ENCODE results near the gene C5orf63. TPM values are rescaled to one million over a fixed set of nuclear protein-coding genes. Genes with fewer than 3 reads are reported as not detected.

C5orf63 gene
- total RNA-seq, 4 donors from 2014 or later: 2.1 to 3.6 (median 3.3) TPM

DNA sequence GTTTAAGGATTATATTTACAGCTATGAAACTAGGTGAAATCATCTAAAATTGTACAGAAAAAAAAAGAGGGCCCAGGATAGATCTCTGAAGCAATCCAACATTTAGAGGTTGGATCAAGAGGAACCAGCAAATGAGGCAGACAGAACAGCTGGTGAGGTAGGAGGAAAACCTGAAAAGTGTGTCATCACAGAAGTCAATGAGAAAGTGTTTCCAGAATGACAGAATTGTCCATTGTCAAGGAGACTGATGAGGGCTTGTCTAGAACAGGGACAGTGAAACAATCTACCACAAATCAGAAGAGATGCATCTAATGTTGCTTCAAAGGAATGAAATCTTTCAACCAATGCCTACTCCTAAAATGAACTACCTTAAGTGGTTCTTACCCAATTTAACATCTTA lies 6.6 kb downstream of the C5orf63 start:
- H3K27ac ChIP-seq: no peak overlapping the region
- no peaks in the 10 kb centered on the region for H3K4me1 ChIP-seq
- in situ Hi-C loops (cut with MboI; ENCODE audit: low sequenced_read_pairs in 4 of 4) (no loop called here), intact Hi-C loops (cut with DNase I; ENCODE audit: low total_unique reads) (no loop called here)
- no peaks in the 10 kb centered on the region for H3K36me3 ChIP-seq
- H3K9me3 ChIP-seq: no peaks in the 10 kb centered on the region
- H3K27me3 ChIP-seq: no peaks in the 10 kb centered on the region
- no peak overlapping the region for H3K4me3 ChIP-seq
- DNase-seq: no peak
- no peak for ATAC-seq
- TF ChIP-seq, protein P1, sequence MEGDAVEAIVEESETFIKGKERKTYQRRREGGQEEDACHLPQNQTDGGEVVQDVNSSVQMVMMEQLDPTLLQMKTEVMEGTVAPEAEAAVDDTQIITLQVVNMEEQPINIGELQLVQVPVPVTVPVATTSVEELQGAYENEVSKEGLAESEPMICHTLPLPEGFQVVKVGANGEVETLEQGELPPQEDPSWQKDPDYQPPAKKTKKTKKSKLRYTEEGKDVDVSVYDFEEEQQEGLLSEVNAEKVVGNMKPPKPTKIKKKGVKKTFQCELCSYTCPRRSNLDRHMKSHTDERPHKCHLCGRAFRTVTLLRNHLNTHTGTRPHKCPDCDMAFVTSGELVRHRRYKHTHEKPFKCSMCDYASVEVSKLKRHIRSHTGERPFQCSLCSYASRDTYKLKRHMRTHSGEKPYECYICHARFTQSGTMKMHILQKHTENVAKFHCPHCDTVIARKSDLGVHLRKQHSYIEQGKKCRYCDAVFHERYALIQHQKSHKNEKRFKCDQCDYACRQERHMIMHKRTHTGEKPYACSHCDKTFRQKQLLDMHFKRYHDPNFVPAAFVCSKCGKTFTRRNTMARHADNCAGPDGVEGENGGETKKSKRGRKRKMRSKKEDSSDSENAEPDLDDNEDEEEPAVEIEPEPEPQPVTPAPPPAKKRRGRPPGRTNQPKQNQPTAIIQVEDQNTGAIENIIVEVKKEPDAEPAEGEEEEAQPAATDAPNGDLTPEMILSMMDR (IDR thresholded peaks at IDR 0.05 in 4 of 5, conservative IDR thresholded peaks at IDR 0.05 in 1 of 5): no peak
- TF ChIP-seq POLR2A (IDR thresholded peaks at IDR 0.05): no peak

DNA sequence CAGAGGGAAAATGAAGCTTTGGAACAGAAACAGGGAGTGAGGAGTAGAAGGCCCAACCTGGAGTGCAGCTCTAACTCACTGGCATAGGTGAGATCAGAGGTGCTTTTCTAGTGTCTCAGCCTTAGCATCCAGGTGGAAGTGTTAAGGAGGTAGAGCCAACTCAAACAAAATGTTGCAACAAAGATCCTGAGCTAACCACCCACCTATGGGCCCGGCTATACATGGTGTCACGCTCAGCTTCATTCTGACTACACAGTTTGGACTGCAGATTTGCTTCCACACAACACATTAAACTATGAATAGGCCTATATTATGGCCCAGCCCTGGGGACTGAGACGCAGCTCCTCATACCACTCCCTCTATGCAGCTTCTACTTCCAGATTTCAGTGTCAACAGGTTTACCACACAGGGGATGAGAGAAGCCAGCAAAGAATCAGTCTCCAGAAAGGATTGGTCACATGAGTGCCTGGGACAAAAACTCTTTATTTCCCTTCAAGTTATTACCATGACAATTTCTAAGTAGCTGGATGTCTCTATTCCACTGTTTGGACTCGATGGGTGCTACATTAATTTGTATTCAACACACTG lies 9.0 kb downstream of the C5orf63 start:
- ATAC-seq (no peak), DNase-seq (no peak)
- TF ChIP-seq, protein P1 (IDR thresholded peaks at IDR 0.05 in 4 of 5, conservative IDR thresholded peaks at IDR 0.05 in 1 of 5): no peak
- TF ChIP-seq POLR2A (IDR thresholded peaks at IDR 0.05): no peak
- no peaks in the 10 kb centered on the region for H3K27me3 ChIP-seq
- no peak overlapping the region for H3K27ac ChIP-seq
- no peak overlapping the region for H3K4me3 ChIP-seq
- H3K36me3 ChIP-seq: no peaks in the 10 kb centered on the region
- in situ Hi-C loops (cut with MboI; ENCODE audit: low sequenced_read_pairs in 4 of 4): no loop called here
- no peaks in the 10 kb centered on the region for H3K4me1 ChIP-seq
- intact Hi-C loops (cut with DNase I; ENCODE audit: low total_unique reads): no loop called here
- no peaks in the 10 kb centered on the region for H3K9me3 ChIP-seq

DNA sequence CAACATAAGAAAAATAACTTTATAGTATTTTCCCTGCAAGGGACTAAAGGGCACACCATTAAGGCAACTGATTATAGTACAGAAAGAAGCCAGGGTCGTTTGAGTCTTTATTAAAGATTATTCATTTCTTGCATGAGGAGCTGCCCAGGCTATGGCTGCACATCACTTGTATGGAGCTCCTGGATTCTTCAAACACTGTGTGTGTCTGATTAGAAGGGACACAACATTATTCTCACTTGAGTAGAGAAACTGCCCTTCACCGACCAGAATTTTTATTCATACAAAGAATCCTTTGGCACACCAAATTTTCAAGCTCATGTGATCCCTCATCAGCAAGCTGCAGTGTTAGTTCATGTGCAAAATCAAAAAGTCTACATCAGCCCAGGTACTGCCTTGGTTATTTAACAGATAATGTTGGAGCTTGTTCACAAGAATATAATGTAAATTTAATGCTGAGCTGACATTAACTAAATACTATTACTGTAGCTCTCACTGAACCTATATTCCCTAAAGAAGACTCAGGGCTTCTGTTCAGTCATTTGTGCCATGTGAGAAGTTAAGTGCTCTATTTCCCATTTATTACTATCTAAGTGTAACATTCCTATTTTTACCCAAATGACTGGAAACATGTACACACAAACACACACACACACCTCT lies 9.9 kb downstream of the C5orf63 start:
- in situ Hi-C loops (cut with MboI; ENCODE audit: low sequenced_read_pairs in 4 of 4): no loop called here
- no peaks in the 10 kb centered on the region for H3K4me1 ChIP-seq
- H3K36me3 ChIP-seq: no peaks in the 10 kb centered on the region
- H3K4me3 ChIP-seq: no peak overlapping the region
- no peak overlapping the region for H3K27ac ChIP-seq
- TF ChIP-seq, protein P1 (IDR thresholded peaks at IDR 0.05 in 4 of 5, conservative IDR thresholded peaks at IDR 0.05 in 1 of 5): no peak
- no peaks in the 10 kb centered on the region for H3K27me3 ChIP-seq
- intact Hi-C loops (cut with DNase I; ENCODE audit: low total_unique reads): no loop called here
- DNase-seq: no peak
- no peaks in the 10 kb centered on the region for H3K9me3 ChIP-seq
- ATAC-seq: no peak

DNA sequence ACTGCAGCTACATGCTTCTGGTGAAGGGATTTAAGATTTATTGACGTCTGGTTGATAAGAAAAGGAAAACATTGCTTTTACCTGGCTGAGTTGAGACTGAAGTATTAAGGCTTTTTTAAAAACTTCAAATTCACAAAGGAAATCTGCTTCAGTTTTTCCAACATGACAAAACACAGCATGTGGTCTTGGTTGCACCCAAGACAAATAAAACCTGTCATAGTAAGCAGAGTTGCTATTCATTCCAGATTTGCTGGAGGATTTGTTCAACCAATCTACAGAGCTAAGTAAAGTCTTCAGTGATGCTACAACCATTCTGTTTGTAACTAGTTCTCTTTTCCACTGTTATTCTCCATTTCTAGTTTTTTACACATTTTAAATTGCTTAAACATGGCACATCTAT lies 11.3 kb downstream of the C5orf63 start:
- H3K36me3 ChIP-seq: no peaks in the 10 kb centered on the region
- in situ Hi-C loops (cut with MboI; ENCODE audit: low sequenced_read_pairs in 4 of 4): no loop called here
- TF ChIP-seq POLR2A (IDR thresholded peaks at IDR 0.05): no peak
- TF ChIP-seq, protein P1 (IDR thresholded peaks at IDR 0.05 in 4 of 5, conservative IDR thresholded peaks at IDR 0.05 in 1 of 5): no peak
- H3K27me3 ChIP-seq: no peaks in the 10 kb centered on the region
- ATAC-seq (no peak), DNase-seq (no peak)
- intact Hi-C loops (cut with DNase I; ENCODE audit: low total_unique reads): no loop called here
- no peak overlapping the region for H3K4me3 ChIP-seq
- no peaks in the 10 kb centered on the region for H3K4me1 ChIP-seq
- H3K9me3 ChIP-seq: no peaks in the 10 kb centered on the region
- no peak overlapping the region for H3K27ac ChIP-seq

Data from gastrocnemius medialis (tissue), 4 donors.